Thymus (tissue), 11 donors: Measurements from ENCODE around the gene RAB20. TPM values are rescaled to one million over a fixed set of nuclear protein-coding genes. Genes with fewer than 3 reads are reported as not detected.

Source experiments
- DNase-seq, 9 donors: peaks; one replicate each; pipeline ENCODE4 v3.0.0-alpha.2; 2013; ENCODE audit warnings: low spot score in 9 of 9, low read depth in 6 of 9, missing footprints in 1 of 9
- H3K27ac ChIP-seq, 2 donors: one replicate each; pipeline ENCODE4 v1.5.1; 2013; ENCODE audit warnings: control low read depth in 1 of 2, low read depth in 1 of 2, low read length in 1 of 2, mild to moderate bottlenecking in 1 of 2, moderate library complexity in 1 of 2
- H3K27me3 ChIP-seq, 2 donors: one replicate each; pipeline ENCODE4 v1.5.1; 2013; ENCODE audit warnings: low read length in 1 of 2; ENCODE audit not compliant: control insufficient read depth in 2 of 2, insufficient read depth in 1 of 2
- H3K36me3 ChIP-seq, 2 donors: one replicate each; pipeline ENCODE4 v1.5.1; 2013; ENCODE audit warnings: low read length in 1 of 2, mild to moderate bottlenecking in 1 of 2, moderate library complexity in 1 of 2; ENCODE audit not compliant: control insufficient read depth in 2 of 2, insufficient read depth in 2 of 2
- H3K4me1 ChIP-seq, 2 donors: one replicate each; pipeline ENCODE4 v1.5.1; 2013; ENCODE audit warnings: low read length in 2 of 2; ENCODE audit not compliant: control insufficient read depth in 2 of 2, insufficient read depth in 2 of 2
- H3K4me3 ChIP-seq, 2 donors: one replicate each; pipeline ENCODE4 v1.5.1; 2013; ENCODE audit warnings: low read length in 2 of 2, control low read depth in 1 of 2, mild to moderate bottlenecking in 1 of 2
- H3K9me3 ChIP-seq, 2 donors: one replicate each; pipeline ENCODE4 v1.5.1; 2013; ENCODE audit warnings: low read length in 1 of 2, mild to moderate bottlenecking in 1 of 2; ENCODE audit not compliant: control insufficient read depth in 2 of 2, insufficient read depth in 1 of 2
- WGBS: extraction: QIAGEN DNeasy Blood & Tissue Kit; methylation state at CpG from one replicate; pipeline ENCODE4 v1.1.7; 2013; 5-methylcytosine and 5-hydroxymethylcytosine counted together
- polyA plus RNA-seq: library from polyadenylated mRNA; stranded (reverse); fragments of 200-250 nt; gene quantifications from one replicate; pipeline ENCODE4 v1.2.3, GENCODE V29; 2013
- total RNA-seq: library from RNA; stranded (reverse); fragments of 120-200 nt; gene quantifications from one replicate; pipeline ENCODE4 v1.2.4, GENCODE V29; 2013
- donor health status: healthy.

Gene RAB20
- total and polyA plus RNA-seq, 2 donors: 4.8 to 18.5 TPM

GRCh38 chr13:110475550-110476219, 85.8 kb downstream of the RAB20 start:
- H3K27ac ChIP-seq: no peak overlapping the region
- 89% methylated on average over 18 of the region's 18 CpGs for WGBS
- no peaks in the 10 kb centered on the region for H3K9me3 ChIP-seq
- H3K4me1 ChIP-seq: peaks cover 0 to 2% of the 10 kb centered on the region in 2 donors
- H3K27me3 ChIP-seq: no peaks in the 10 kb centered on the region
- no peak for DNase-seq
- no peaks in the 10 kb centered on the region for H3K36me3 ChIP-seq
- H3K4me3 ChIP-seq: no peak overlapping the region

GRCh38 chr13:110475117-110475516, 86.4 kb downstream of the RAB20 start:
- no peak overlapping the region for H3K27ac ChIP-seq
- no peak overlapping the region for H3K4me3 ChIP-seq
- no peak for DNase-seq
- no peaks in the 10 kb centered on the region for H3K36me3 ChIP-seq
- H3K27me3 ChIP-seq: no peaks in the 10 kb centered on the region
- H3K4me1 ChIP-seq: peaks cover 0 to 2% of the 10 kb centered on the region in 2 donors
- 64% methylated on average over 9 of the region's 9 CpGs for WGBS
- H3K9me3 ChIP-seq: no peaks in the 10 kb centered on the region

GRCh38 chr13:110474713-110475112, 86.8 kb downstream of the RAB20 start:
- no peaks in the 10 kb centered on the region for H3K27me3 ChIP-seq
- H3K27ac ChIP-seq: no peak overlapping the region
- no peaks in the 10 kb centered on the region for H3K36me3 ChIP-seq
- H3K4me3 ChIP-seq: no peak overlapping the region
- no peak for DNase-seq
- H3K9me3 ChIP-seq: no peaks in the 10 kb centered on the region
- WGBS: 97% methylated on average over 21 of the region's 21 CpGs
- H3K4me1 ChIP-seq: peaks cover 0 to 2% of the 10 kb centered on the region in 2 donors

Other genes starting within 250 kb of the RAB20 start
- gene NAXD, start 53.8 kb upstream of the RAB20 start, total RNA-seq: 15.8 TPM
- 50.4 TPM for gene NAXD, start 53.8 kb upstream of the RAB20 start, polyA plus RNA-seq
- 45.4 TPM for gene CARS2, start 144.4 kb upstream of the RAB20 start, total RNA-seq
- gene CARS2, start 144.4 kb upstream of the RAB20 start, polyA plus RNA-seq: 105 TPM
- gene ING1, start 152.0 kb upstream of the RAB20 start, total RNA-seq: 15.8 TPM
- 19.6 TPM for gene ING1, start 152.0 kb upstream of the RAB20 start, polyA plus RNA-seq